Endometrium (tissue), 2 donors: ENCODE data around the gene IGSF9B.
A peak's percentile ranks its signal among the peaks of the same experiment; 100 is the strongest.
"Not testable (repeated sequence)": the region's sequence is repeated elsewhere in the genome, so short reads cannot be mapped to it uniquely, and the experiment has no call there.

Experiments used
- FAIRE-seq: peaks from 2 replicates; lab custom pipeline; 2012; peaks lifted over from hg19 to GRCh38; lab: Jason Lieb, UNC
- donor health status: control.
- donor health status: control.

Gene IGSF9B, protein sequence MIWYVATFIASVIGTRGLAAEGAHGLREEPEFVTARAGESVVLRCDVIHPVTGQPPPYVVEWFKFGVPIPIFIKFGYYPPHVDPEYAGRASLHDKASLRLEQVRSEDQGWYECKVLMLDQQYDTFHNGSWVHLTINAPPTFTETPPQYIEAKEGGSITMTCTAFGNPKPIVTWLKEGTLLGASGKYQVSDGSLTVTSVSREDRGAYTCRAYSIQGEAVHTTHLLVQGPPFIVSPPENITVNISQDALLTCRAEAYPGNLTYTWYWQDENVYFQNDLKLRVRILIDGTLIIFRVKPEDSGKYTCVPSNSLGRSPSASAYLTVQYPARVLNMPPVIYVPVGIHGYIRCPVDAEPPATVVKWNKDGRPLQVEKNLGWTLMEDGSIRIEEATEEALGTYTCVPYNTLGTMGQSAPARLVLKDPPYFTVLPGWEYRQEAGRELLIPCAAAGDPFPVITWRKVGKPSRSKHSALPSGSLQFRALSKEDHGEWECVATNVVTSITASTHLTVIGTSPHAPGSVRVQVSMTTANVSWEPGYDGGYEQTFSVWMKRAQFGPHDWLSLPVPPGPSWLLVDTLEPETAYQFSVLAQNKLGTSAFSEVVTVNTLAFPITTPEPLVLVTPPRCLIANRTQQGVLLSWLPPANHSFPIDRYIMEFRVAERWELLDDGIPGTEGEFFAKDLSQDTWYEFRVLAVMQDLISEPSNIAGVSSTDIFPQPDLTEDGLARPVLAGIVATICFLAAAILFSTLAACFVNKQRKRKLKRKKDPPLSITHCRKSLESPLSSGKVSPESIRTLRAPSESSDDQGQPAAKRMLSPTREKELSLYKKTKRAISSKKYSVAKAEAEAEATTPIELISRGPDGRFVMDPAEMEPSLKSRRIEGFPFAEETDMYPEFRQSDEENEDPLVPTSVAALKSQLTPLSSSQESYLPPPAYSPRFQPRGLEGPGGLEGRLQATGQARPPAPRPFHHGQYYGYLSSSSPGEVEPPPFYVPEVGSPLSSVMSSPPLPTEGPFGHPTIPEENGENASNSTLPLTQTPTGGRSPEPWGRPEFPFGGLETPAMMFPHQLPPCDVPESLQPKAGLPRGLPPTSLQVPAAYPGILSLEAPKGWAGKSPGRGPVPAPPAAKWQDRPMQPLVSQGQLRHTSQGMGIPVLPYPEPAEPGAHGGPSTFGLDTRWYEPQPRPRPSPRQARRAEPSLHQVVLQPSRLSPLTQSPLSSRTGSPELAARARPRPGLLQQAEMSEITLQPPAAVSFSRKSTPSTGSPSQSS (N-terminal part only)

DNA sequence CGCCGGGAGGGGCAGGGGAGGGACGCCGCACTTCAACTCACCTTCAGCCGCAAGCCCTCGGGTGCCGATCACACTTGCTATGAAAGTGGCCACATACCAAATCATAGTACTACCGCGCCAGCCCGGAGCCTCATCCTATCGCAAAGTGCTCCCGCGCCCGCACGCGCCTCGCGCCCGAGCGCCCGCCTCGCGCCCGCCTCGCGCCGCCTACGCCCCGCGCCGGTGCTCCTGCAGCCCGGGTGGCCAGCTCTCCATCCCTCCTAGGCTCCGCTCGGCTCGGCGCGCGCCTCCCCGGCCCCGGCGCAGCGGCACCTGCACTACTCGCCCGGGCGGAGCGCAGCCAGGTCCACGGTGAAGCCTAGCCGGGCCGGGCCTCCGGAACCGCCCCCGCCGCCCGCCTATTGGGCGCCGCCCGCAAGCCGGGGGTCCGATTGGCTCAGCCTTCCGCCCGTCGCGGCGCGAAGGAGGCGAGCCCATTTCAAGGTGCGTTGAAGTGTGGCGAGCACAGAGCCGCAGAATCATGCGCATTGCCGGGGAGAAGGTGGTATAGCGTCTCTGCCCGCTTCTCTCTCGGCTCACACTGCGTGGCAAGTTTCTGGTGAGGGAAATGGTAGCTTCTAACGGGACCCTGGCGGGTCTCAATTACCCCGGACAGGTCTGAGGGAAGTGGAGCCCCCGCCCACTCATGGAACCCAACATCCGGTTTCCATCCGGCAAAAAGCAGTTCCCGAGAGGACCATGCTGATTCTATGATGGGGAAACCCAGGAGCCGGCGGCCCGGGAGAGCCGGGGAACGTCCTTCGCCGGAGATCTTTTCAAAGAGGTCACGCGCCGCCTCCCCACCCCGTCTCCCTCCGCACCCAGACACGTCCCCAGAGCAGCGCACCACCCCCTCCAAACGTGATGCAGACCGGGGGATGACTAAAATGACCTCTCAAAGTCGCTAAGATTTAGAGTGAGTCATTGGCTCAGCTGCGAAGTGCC is at the start of gene IGSF9B:
Gene IGSF9B (minus strand): TSS at position 319 of the 984 bp plus-strand sequence. CDS start 214 bp downstream, at position 105.
- FAIRE-seq, result no peak

DNA sequence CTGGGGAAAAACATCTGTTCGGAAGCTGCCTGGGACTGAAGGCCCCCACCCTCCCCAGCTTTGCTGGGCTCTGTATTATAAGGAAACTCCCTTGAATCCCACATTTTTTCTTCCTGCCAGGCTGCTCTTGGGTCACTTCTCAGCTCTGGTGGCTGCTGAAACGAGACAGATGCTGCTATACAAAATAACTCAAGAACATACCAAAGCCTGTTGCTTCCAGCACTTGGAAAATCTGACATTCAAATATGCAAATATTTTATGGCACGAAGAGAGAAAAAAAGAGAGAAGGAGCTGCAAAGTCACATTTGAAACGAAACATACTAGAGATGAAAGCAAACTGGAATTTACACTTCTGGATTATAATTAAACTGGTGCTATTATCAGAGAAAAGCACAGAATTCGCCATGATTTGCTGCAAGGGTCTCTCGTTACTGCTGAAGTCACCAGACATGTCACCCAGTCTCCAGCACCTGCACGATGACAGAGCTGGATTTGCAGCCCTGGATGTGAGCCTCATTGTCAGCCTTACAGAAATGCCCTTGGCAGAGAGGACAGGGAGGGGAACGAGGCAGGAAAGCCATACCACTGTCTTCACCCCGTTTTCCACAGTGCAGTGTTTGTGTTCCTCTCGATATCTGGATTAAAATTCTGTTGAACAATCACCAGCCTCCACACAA is 47.9 kb upstream of the IGSF9B start:
- FAIRE-seq, result no peak

DNA sequence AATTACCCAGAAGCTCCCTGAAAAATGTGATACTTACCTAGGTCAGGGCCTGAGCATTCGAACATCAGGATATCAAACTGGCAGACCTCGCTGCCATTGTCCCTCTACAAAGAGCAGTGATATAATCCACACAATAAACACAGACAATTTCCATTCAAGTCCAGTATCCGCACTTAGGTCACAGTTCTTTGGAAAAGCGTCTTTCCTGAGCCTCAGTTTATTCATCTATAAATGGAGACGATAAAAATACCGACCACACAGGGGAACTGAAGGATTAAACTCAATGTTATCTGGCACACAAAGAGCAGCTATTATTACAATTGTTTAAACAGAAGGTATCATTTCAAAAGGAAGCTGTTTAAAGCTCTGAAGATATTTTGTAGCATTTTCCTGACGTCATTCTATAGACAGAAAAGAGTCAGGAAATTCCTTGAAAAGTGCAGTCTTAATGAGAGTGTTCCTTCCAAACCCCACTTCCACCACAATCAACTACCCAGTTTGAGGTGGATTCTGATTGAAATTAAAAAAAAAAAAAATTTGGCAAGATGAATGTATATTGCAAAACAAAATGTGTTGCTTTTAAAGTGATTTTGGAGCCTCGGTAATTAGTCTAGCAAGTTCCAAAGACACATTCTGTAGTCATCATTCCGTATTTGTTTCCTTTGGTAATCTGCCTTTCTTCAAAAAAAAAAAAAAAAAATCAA is 47.2 kb upstream of the IGSF9B start:
- peak; percentile 51 for FAIRE-seq

DNA sequence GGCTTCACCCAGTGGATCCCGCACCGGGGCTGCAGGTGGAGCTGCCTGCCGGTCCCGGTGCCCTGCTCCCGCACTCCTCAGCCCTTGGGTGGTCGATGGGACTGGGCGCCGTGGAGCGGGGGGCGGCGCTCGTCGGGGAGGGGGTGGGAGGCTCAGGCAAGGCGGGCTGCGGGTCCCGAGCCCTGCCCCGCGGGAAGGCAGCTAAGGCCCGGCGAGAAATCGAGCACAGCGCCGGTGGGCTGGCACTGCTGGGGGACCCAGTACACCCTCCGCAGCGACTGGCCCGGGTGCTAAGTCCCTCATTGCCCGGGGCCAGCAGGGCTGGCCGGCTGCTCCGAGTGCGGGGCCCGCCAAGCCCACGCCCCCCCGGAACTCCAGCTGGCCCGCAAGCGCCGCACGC is 46.1 kb upstream of the IGSF9B start:
- not testable (repeated sequence) for FAIRE-seq

- FAIRE-seq, result not testable (repeated sequence)
These were observed 45.6 kb upstream of the IGSF9B start for GRCh38 chr11:134002338-134002737.

DNA sequence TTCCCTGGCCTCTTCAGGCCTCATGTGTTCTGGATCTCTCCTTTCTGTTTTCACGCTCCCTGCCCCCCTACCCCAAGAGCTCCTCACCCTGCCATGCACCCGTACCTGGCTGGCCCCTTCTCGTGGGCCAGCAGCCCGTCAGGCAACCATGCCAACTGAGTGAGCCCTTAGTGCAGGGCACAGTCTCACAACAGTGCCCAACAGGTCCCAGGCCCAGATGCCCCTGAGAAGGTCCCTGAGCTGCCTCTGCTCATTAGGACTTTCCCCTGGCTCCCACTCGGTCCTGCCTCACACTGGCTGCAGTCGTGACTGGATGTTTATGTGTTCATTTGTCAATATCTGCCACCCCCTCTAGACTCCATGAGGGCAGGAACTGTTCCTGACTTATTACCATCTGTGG is 44.8 kb upstream of the IGSF9B start:
- no peak for FAIRE-seq

DNA sequence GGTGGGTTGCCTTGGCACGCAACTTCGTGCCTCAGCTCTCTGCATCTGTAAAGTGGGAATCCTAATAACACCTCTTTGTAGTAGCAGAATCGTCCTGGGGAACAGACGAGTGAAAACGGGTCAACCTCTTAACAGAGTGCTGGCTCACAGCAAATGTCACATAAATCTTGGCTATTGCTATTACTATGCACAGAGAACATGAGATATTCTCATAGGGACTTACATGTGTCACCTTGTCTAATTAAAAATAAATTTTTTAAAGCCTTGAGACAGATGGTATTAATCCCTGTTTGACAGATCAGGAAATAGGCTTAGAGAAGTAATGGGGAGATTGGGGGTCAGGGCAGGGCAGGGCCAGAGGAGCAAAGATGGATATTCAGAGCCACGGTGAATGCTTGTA is 44.3 kb upstream of the IGSF9B start:
- no peak for FAIRE-seq

DNA sequence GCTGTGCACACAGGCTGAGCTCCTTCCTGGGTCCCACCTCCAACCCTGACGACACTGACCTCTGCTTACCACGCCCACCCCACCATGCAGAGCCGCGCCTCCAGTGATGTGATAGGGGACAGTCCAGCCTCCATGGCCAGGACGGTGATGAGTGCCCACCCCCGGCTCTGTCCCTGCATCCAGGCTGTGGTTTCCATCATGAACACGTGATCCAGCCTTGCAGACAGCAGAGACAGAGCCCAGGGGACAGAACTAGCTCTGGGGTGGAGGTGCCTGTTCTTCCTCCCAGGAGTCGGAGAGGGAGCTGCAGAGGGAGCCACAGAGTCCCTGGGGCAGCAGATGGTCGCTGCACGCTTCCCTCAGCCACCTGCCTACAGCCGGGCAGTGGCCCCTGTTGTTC is 42.6 kb upstream of the IGSF9B start:
- no peak for FAIRE-seq

- FAIRE-seq, result no peak
These were observed 40.8 kb upstream of the IGSF9B start for GRCh38 chr11:133997554-133997953.

- no peak for FAIRE-seq
These were observed 39.9 kb upstream of the IGSF9B start for GRCh38 chr11:133996671-133997070.

- no peak for FAIRE-seq
These were observed 38.3 kb upstream of the IGSF9B start for GRCh38 chr11:133995066-133995465.

DNA sequence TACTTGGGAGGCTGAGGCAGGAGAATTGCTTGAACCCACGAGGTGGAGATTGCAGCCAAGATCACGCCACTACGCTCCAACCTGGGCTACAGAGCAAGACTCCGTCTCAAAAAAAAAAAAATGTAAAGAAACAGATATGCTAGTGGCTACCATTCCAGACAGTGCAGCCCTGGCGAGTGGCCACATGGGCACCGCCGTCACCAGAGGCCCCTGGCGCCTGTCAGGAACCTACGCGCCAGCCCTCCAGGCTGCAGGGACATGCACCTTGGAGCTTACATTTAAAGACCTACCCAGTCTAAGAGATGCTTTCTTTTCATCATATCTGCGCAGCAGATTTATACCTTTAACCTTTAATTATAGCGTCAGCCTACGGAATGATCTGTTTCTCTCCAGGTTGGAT is 37.2 kb upstream of the IGSF9B start:
- no peak for FAIRE-seq

GRCh38 chr11:133993107-133993506 is 36.3 kb upstream of the IGSF9B start:
- no peak for FAIRE-seq

DNA sequence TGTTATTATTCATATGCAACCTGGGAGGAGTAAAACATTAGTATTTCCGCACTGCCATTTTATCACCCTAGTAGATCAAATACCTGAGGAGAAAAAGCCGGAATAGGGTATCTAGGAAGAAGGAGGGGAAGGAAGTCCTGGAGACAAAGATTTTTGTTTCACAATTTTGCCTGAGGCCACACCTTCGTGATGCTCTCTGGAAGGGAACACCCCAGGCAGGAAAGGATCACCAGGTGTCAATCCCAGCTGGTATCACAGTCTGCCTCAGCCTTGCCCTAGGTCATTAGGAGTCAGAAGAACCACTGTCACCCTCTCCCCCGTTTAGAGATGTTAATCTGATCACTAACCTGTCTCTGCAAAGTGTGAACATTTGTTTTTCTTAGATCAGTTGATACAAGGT is 35.4 kb upstream of the IGSF9B start:
- FAIRE-seq, result no peak

- FAIRE-seq, result no peak
These were observed 34.3 kb upstream of the IGSF9B start for GRCh38 chr11:133991101-133991500.

DNA sequence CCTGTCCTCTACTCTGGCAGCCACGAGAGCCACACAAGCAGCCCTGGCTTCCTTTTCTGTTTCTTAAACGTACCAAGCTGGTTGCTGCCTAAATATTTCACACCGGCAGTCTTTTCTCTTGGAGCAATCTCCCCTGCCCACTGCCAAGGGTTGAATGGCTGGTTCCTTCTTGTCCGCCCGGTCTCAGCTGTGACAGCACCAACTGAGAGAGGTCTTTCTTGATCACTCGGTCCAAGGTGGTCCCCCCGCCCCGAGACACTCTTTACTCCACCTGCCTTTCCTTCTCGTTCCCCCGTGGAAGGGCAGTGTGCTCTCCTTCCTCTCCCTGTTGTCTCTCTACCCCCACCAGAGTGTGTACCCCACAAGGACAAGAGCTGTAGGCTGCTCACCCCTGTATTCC is 33.7 kb upstream of the IGSF9B start:
- FAIRE-seq, result no peak

GRCh38 chr11:133988686-133989410 is 32.1 kb upstream of the IGSF9B start:
- FAIRE-seq, result no peak

DNA sequence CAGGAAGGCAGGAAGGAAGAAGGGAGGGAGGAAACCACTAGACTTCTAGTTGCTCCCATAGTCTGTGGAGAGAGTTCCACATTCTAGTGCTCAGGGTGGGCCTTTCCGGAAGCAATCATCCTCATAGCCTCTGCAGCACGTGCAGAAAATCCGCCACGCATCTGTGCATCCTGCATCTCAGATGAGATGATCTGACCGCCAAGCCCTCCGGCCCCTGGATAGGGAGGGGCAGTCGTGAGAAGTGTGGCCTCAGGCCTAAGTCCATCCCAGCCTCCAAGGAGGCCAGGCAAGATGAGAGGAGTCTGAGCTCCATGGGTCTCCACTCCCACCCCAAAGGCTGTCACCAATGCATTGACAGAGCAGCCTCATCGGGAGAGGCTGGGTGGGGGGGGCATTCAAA is 30.4 kb upstream of the IGSF9B start:
- FAIRE-seq, result no peak
